Bone marrow (tissue), 2 donors: ENCODE results near the gene TANC1.
"Not testable (repeated sequence)": the region's sequence is repeated elsewhere in the genome, so short reads cannot be mapped to it uniquely, and the experiment has no call there.

Experiments
- DNase-seq, 2 donors: peaks; one replicate each; lab custom pipeline; 2025; lab: John Stamatoyannopoulos, UW

The TANC1 gene

GRCh38 chr2:159089543-159089942 is 121.1 kb downstream of the TANC1 start:
- no peak for DNase-seq

- DNase-seq, result peak in 1 of 2 donors; percentile 55
Measured at GRCh38 chr2:159090514-159091201, 122.2 kb downstream of the TANC1 start.

- DNase-seq, result no peak
Measured at GRCh38 chr2:159091381-159091780, 122.9 kb downstream of the TANC1 start.

DNA sequence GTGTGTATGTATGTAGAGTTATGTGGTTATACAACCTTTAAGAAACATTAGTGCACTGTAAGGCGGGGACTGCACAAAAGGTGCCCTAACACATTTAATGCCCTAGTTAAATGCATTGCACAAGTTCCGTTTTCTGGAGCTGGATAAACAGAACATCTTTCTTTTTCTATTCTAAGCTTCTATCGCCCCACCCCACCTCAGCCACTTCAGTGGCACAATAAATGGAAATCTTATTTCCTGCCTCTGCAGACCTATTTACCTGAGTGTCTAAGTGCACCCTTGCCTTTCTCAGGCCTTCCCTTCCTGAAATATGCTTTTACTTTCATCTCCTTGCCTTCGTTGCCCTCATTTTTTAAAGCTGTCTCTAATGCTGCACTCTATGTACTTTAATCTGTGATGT is 123.5 kb downstream of the TANC1 start:
- peak in 1 of 2 donors; percentile 33 for DNase-seq

DNA sequence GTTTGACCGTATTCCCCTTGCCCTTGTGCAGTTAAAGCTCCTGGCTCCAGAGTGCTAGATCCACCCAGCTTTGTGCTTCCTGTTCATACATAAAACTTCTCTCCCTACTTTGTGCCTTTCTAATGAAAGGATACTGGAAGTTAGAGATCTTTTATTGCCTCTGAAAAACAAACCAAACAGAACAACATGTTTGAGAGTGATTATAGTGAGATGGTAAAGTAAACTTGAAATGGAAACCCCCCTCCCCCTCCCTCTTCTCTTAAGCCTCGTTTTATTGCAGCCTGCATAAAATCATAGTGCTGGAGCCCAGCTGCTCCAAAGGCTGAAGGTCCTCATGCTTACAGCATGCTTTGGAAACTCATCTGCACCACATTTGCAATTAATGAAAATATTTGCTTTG is 125.1 kb downstream of the TANC1 start:
- DNase-seq, result no peak

DNA sequence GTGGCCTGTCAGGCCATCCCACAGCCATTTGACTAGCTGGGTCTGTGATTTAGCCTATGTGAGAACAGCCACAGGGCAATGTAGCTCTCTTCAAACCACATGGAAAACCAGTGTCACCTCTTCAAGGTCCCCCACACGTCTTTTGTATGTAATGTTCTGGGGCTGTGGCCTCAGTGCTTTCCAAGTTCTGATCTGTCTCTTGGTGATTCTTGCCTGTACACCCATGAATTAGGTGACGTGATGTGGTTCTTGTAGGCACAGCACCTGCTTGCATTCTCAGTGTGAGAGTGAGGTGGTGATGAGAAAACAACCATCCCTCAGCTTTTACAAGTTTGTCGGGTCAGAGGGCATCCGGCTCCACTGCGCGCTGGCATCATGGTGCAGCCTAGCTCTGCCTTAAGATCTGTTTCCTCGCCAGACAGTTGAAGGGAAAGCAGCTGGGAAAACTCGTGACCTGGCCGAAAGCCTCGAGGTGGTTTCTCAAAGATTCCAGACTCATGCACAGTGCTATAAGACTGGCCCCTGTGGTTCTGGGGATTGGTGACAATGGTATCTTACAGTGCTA is 125.8 kb downstream of the TANC1 start:
- DNase-seq, result no peak

DNA sequence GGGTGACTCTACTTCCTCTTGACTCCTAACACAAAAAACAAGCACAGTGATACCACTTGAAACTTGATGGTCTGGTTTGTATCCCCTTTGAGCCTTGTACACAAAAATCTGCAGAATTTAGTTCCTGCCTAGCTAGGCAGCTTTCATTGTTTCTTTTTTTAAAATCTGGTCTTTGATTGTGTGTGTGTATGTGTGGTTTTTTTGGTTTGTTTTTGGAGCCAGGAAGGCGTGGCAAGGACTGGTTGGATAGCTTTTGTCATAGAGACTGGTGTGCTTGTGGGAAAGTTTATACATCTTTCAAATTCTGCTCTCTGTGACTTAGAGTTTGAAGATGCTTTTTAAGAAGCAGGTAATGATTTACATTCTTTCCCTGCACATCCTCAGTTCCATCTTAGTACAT is 127.4 kb downstream of the TANC1 start:
- DNase-seq, result no peak

- not testable (repeated sequence) for DNase-seq
Measured at GRCh38 chr2:159096302-159096855, 127.9 kb downstream of the TANC1 start.

DNA sequence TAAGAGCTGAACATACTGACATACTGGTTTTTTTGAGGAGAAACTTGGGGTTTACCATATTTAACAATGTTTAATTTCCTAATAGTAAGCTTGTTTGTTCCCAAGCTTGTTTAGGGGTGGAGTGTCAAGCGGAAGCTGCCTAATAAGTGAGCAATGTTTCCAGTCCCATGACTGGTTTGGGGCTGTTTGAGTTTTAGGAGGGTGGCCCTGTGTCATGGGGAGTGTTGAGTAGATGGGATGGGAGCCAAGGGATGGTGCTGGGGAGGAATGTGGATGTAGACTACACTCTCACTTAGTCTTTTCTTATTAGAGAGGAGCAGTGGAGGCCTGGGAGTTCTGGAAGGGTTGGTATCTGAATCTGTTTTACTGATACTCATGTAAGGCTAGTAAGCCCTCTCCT is 128.5 kb downstream of the TANC1 start:
- DNase-seq, result no peak

DNA sequence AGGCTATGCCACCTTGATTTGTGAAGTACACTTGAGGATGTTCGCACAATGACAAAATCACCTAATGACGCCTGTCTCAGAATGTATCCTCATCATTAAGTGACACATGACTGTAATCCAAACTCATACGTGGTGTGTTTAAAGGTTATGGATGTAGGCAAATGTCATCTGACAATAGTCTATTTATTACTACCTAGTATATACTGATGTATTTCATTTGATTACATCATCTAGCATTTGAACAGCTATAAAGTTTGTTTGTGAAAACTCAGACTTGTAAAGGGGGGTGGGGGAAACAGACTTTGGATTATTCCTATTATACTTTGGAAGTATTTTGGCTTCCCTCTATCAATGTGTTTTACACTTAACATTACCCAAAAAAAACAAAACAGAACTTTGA is 129.9 kb downstream of the TANC1 start:
- no peak for DNase-seq

DNA sequence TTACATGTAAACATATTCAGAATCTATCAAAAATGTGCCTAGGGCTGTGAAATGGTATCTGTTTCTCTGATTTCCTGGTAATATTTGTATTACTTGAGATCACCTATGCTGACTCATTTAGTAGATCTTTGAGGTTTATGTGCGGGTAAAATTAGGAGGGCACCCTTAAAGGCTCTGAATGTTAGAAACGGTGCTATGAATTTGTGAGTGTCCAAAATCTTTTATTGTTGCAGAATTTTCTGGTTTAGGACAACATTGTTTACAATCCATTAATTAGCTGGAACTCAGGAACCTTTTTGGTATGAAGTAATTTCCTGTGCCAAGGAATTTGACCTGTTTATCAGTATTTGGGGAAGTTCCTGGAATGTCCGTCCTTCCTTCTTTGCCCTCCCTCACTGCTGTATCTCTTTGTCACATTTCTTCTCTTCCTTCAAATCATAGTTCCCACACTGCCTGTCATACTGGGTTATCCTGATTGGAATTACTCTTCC is 130.5 kb downstream of the TANC1 start:
- no peak for DNase-seq

- DNase-seq, result no peak
Measured at GRCh38 chr2:159101755-159102489, 133.5 kb downstream of the TANC1 start.

DNA sequence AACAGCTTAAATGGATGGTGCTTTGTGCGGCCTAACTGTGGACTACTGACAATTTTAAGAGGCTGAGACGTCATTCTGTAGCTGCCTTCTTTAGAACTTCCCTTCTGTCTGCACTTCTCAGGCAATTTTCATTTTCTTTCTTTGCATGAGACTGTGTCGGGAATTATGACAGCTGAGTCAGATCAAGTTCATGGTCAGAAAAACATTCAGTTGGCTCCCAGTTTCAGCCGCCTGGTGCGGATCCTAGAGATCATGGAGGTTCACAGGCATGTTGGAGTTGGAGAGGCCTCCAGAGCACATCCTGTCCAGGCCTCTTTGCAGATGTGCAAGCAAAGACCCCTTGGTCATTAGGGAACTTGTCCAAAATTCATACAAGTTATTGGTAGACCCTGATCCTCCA is 135.0 kb downstream of the TANC1 start:
- DNase-seq, result no peak

- DNase-seq, result no peak
Measured at GRCh38 chr2:159106109-159106508, 137.7 kb downstream of the TANC1 start.

- DNase-seq, result no peak
Measured at GRCh38 chr2:159108181-159108893, 139.9 kb downstream of the TANC1 start.

- no peak for DNase-seq
Measured at GRCh38 chr2:159109517-159109916, 141.1 kb downstream of the TANC1 start.

DNA sequence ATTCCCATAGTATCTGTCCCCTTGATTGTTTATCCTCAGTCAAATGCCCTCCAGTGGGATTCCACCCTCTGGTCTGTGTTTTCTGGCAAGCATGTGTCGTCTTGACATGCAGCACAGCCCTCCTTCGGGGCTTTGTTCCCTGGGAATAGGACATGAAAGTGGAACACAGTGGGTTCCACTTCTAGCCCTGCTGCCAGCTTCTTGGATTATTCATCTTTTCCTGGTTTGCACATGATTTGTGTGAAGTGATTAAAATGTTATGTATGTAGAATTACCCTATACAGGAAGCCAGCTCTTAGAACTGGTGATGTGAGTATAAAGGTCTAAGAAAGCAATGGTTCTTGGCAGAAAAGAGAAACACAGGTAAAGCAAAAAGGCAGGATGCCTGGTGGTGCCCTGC is 142.3 kb downstream of the TANC1 start:
- no peak for DNase-seq

GRCh38 chr2:159111346-159111927 is 143.0 kb downstream of the TANC1 start:
- no peak for DNase-seq

GRCh38 chr2:159114835-159115234 is 146.4 kb downstream of the TANC1 start:
- no peak for DNase-seq

- DNase-seq, result no peak
Measured at GRCh38 chr2:159116922-159117321, 148.5 kb downstream of the TANC1 start.

- no peak for DNase-seq
Measured at GRCh38 chr2:159117658-159118057, 149.2 kb downstream of the TANC1 start.
